PC-3 (cell line): ENCODE data around the gene TCF7L1. TPM values are rescaled to one million over a fixed set of nuclear protein-coding genes. Genes with fewer than 3 reads are reported as not detected.
A peak's percentile ranks its signal among the peaks of the same experiment; 100 is the strongest.

Source experiments
- ATAC-seq: fragments of 200-7000 bp; cut with Tn5 transposase; 2 replicates; pipeline ENCODE4 v1.9.1; 2020; ENCODE audit warnings: mild to moderate bottlenecking, moderate library complexity
- Bru-seq: library from RNA; stranded (reverse); fragments of 400-500 nt; gene quantifications from one replicate; lab custom pipeline; 2021; lab: Mats Ljungman, UMichigan
- BruChase-seq, 2 experiments: library from RNA; stranded (reverse); fragments of 400-500 nt; gene quantifications; one replicate each; lab custom pipeline; 2021; lab: Mats Ljungman, UMichigan
- BruUV-seq: library from RNA; stranded (reverse); fragments of 400-500 nt; replicated peaks from 2 replicates; lab custom pipeline; 2021; lab: Mats Ljungman, UMichigan
- CTCF ChIA-PET: fragments of 300-600 bp; sonication (Branson Sonifier 250); formaldehyde crosslinking; loops from one replicate; lab custom pipeline; 2022; ENCODE audit warnings: antibody characterized with exemption; lab: Charles Lee
- POLR2A ChIA-PET: fragments of 300-600 bp; sonication (Branson Sonifier 250); formaldehyde crosslinking; loops from one replicate; lab custom pipeline; 2022; ENCODE audit warnings: antibody characterized with exemption; ENCODE audit not compliant: unreplicated experiment; lab: Charles Lee
- DNase-seq: peaks from one replicate; pipeline ENCODE4 v3.0.0-alpha.2; 2015
- H2AFZ ChIP-seq: fragments of 300-600 bp; sonication (generic); 2 replicates; pipeline ENCODE4 v1.6.0; 2016; ENCODE audit warnings: antibody characterized with exemption, low read length
- H3F3A ChIP-seq: fragments of 300-600 bp; sonication (generic); one replicate; pipeline ENCODE4 v1.6.0; 2017; ENCODE audit warnings: antibody characterized with exemption, low read length, control low read depth, mild to moderate bottlenecking; ENCODE audit not compliant: unreplicated experiment
- H3K27ac ChIP-seq: fragments of 300-600 bp; sonication (generic); 2 replicates; pipeline ENCODE4 v1.5.1; 2016; ENCODE audit warnings: mild to moderate bottlenecking, low read length
- H3K27me3 ChIP-seq: fragments of 300-600 bp; sonication (generic); 2 replicates; pipeline ENCODE4 v1.6.1; 2016; ENCODE audit warnings: low read length, mixed read lengths
- H3K36me3 ChIP-seq: fragments of 300-600 bp; sonication (generic); 2 replicates; pipeline ENCODE4 v1.6.1; 2016; ENCODE audit warnings: low read depth, mixed run types, low read length, mixed read lengths
- H3K4me1 ChIP-seq: fragments of 300-600 bp; sonication (generic); 2 replicates; pipeline ENCODE4 v1.5.1; 2016; ENCODE audit warnings: low read length; ENCODE audit not compliant: insufficient read depth
- H3K4me2 ChIP-seq: fragments of 300-600 bp; sonication (generic); 2 replicates; pipeline ENCODE4 v1.6.0; 2016; ENCODE audit warnings: low read length
- H3K4me3 ChIP-seq: fragments of 300-600 bp; sonication (generic); 2 replicates; pipeline ENCODE4 v1.5.1; 2016; ENCODE audit warnings: mild to moderate bottlenecking, low read length, mixed read lengths
- H3K79me2 ChIP-seq: fragments of 300-600 bp; sonication (generic); 2 replicates; pipeline ENCODE4 v1.6.1; 2017; ENCODE audit warnings: low read length, mixed read lengths
- H3K9ac ChIP-seq: fragments of 300-600 bp; sonication (generic); 2 replicates; pipeline ENCODE4 v1.6.0; 2016; ENCODE audit warnings: mild to moderate bottlenecking, low read length
- H3K9me2 ChIP-seq: fragments of 300-600 bp; sonication (generic); replicated peaks from 2 replicates; pipeline ENCODE4 v1.6.1; 2016; ENCODE audit warnings: mixed run types, low read length, mixed read lengths
- H3K9me3 ChIP-seq: fragments of 300-600 bp; sonication (generic); 2 replicates; pipeline ENCODE4 v1.6.1; 2016; ENCODE audit warnings: low read length, mixed read lengths
- H4K20me1 ChIP-seq: fragments of 300-600 bp; sonication (generic); 2 replicates; pipeline ENCODE4 v1.6.1; 2016; ENCODE audit warnings: low read length, mixed read lengths
- EZH2 ChIP-seq: fragments of 300-600 bp; sonication (generic); IDR thresholded peaks from one replicate; pipeline ENCODE4 v1.6.1; 2017; ENCODE audit warnings: antibody characterized with exemption, mild to moderate bottlenecking, low read length; ENCODE audit not compliant: unreplicated experiment
- EZH2phosphoT487 ChIP-seq: fragments of 300-600 bp; sonication (generic); IDR thresholded peaks from 2 replicates; pipeline ENCODE4 v1.6.1; 2018; ENCODE audit warnings: mild to moderate bottlenecking, antibody characterized with exemption, low read length, borderline replicate concordance
- intact Hi-C: fragments of 100-400 bp; cut with micrococcal nuclease; formaldehyde crosslinking; loops from 2 replicates; pipeline ENCODE4 v1.9.0; 2023
- long read RNA-seq: library from polyadenylated mRNA; unstranded; transcript quantifications from one replicate; pipeline ENCODE4 v2.0.0, GENCODE V29; 2021; ENCODE audit not compliant: unreplicated experiment
- total RNA-seq: library from RNA; depleted of rRNA; stranded (reverse); fragments of >200 nt; gene quantifications from 2 replicates; pipeline ENCODE4 v1.2.3, GENCODE V29; 2014; rRNA removed
- TF ChIP-seq, protein P1 (sequence below): fragments of 300-600 bp; sonication (generic); conservative IDR thresholded peaks from 2 replicates; pipeline ENCODE4 v1.5.1; 2017; ENCODE audit warnings: antibody characterized with exemption, low read depth, mild to moderate bottlenecking, low read length

TCF7L1 gene, protein sequence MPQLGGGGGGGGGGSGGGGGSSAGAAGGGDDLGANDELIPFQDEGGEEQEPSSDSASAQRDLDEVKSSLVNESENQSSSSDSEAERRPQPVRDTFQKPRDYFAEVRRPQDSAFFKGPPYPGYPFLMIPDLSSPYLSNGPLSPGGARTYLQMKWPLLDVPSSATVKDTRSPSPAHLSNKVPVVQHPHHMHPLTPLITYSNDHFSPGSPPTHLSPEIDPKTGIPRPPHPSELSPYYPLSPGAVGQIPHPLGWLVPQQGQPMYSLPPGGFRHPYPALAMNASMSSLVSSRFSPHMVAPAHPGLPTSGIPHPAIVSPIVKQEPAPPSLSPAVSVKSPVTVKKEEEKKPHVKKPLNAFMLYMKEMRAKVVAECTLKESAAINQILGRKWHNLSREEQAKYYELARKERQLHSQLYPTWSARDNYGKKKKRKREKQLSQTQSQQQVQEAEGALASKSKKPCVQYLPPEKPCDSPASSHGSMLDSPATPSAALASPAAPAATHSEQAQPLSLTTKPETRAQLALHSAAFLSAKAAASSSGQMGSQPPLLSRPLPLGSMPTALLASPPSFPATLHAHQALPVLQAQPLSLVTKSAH
- total RNA-seq (1.8 and 2.8 TPM in 2 replicates), Bru-seq, nascent RNA (percentile 54 among the genes with signal in this experiment), BruChase-seq, experiment 1, labeled RNA remaining after a 6-hour chase (percentile 49 among the genes with signal in this experiment), BruChase-seq, experiment 2, labeled RNA remaining after a 2-hour chase (percentile 57 among the genes with signal in this experiment)
- long read RNA-seq, partial matches to known transcripts, result 6 of 16 reads
- long read RNA-seq, other reads (novel, unspliced or antisense), result 6 of 16 reads

DNA sequence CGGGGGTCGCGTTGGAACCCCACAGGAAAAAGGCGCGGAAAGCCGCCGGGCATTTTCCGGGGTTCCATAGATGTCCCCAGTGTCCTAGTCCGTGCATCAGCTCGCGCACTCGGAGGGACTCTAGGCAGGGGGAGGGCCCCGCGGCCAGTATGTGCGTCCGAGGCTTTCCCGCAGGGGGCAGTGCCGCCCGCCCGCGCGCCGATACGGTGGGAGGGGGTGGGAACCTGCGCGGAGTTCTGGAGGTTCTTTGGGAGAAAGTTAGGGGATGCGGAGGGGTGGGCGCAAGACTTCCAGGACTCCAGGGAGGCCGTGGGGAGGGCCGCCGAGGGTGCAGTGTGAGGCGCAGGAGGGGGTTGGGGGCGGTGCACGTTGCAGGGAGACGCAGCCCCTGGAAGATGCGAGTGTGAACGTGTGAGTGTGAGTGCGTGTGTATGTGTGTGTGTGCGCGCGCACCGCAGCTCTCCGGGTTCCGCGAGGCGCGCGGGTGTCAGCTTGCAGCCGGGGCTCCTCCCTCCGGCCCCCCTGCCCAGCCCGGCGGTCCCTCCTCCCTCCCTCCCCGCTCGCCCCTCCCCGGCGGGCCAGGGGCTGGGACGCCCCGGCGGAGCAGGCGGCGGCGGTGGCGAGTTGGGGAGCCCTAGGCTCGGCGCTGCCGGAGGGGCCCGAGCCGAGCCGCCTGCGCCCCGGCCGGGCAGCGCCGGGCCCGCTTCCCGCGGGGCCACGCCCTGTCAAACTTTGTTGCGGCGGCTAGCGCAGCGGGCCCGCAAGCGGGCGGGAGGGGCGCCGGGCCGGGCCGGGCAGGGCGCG, at the start of gene TCF7L1:
TSS of gene TCF7L1 (plus strand) at position 559 of the 804 bp plus-strand sequence. CDS start 293 bp downstream, outside the sequence.
- Histone ChIP-seq H2AFZ (peak within 1 kb of the TSS; percentile 97), H3K9ac (peak within 1 kb of the TSS; percentile 30), H3K79me2 (no peaks in the 10 kb centered on the region), H3F3A (no peaks in the 10 kb centered on the region), H3K36me3 (no peaks in the 10 kb centered on the region), H3K4me2 (peak within 1 kb of the TSS; percentile 92), H3K9me3 (no peaks in the 10 kb centered on the region), H3K27ac (no peak within 1 kb of the TSS), H3K4me1 (peaks cover 3% of the 10 kb centered on the region; the same call in 1 of the 2 replicates), H3K27me3 (no peaks in the 10 kb centered on the region), H3K9me2 (no peaks in the 10 kb centered on the region), H4K20me1 (no peaks in the 10 kb centered on the region), H3K4me3 (peak within 1 kb of the TSS; percentile 81)
- ChIA-PET POLR2A (interaction anchor here (0.6 to 1.0 kb wide), 2 partner anchors 42 to 161 kb away, joined by 3 read pairs; no protein-coding TSS in a partner anchor), CTCF (interaction anchor here (0.6 to 1.0 kb wide), 5 partner anchors 66 to 152 kb away, joined by 3 to 5 read pairs (median 3); no protein-coding TSS in a partner anchor)
- intact Hi-C loops, result loop anchor here (1.0 to 5.0 kb wide), 5 partner anchors 44 to 165 kb away; no protein-coding TSS in a partner anchor
- peak; percentile 78 for DNase-seq
- TF ChIP-seq, protein P1, sequence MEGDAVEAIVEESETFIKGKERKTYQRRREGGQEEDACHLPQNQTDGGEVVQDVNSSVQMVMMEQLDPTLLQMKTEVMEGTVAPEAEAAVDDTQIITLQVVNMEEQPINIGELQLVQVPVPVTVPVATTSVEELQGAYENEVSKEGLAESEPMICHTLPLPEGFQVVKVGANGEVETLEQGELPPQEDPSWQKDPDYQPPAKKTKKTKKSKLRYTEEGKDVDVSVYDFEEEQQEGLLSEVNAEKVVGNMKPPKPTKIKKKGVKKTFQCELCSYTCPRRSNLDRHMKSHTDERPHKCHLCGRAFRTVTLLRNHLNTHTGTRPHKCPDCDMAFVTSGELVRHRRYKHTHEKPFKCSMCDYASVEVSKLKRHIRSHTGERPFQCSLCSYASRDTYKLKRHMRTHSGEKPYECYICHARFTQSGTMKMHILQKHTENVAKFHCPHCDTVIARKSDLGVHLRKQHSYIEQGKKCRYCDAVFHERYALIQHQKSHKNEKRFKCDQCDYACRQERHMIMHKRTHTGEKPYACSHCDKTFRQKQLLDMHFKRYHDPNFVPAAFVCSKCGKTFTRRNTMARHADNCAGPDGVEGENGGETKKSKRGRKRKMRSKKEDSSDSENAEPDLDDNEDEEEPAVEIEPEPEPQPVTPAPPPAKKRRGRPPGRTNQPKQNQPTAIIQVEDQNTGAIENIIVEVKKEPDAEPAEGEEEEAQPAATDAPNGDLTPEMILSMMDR, result peak; percentile 81
- no peak for TF ChIP-seq EZH2phosphoT487
- no TSS peak for BruUV-seq
- ATAC-seq, result peak; percentile 86

DNA sequence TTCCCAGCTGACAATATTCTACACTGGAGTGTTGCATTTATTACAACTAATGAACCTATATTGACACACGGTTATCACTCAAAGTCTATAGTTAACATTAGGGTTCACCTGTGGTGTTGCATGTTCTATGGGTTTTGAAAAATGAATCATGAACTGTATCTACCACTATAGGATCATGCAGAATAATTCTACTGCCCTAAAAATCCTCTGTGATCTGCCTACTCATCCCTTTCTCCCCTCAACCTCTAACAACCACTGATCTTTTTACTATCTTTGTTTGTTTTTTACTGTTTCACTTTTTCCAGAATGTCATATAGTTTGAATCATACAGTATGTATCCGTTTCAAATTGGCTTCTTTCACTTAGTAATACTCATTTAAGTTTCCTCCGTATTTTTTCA, 47.6 kb upstream of the TCF7L1 start:
- POLR2A ChIA-PET, result no interaction called here
- ATAC-seq, result peak; percentile 33; the same call in 1 of the 2 replicates
- 0 out of 2 replicates have a peak overlapping the region, but pooled peaks have one; percentile 26 for H3K4me2 ChIP-seq

DNA sequence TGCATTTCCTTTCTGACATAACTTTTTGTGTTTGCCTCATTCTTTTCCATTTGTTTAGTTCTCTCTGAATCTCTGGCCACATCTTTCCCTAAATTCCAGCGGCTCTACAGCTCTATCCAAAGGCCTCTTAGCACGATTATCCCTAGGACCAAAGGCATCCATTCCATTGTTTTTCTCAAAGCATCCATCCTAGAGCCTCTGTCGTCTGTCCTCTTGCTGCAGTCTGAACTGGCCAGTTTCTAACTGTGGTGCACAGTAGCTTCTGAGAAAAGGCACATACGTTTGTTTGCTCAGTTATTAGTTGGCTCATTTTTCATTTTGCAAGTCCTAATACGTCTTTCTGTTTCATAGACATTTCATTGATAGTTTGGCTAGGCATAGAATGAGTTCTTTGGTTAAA, 45.7 kb upstream of the TCF7L1 start:
- no peaks in the 10 kb centered on the region for H4K20me1 ChIP-seq
- no peak overlapping the region for H3K9ac ChIP-seq
- CTCF ChIA-PET, result no interaction called here
- H3K27ac ChIP-seq, result no peak overlapping the region
- DNase-seq, result no peak
- no peaks in the 10 kb centered on the region for H3K36me3 ChIP-seq
- TF ChIP-seq, protein P1, result no peak
- TF ChIP-seq EZH2, result no peak
- TF ChIP-seq EZH2phosphoT487, result no peak
- no peak overlapping the region for H3K4me3 ChIP-seq
- no peaks in the 10 kb centered on the region for H3K9me2 ChIP-seq
- POLR2A ChIA-PET, result no interaction called here
- no peak overlapping the region for H3K4me2 ChIP-seq
- no TSS peak for BruUV-seq
- H3F3A ChIP-seq, result no peaks in the 10 kb centered on the region
- intact Hi-C loops, result no loop called here
- no peak for ATAC-seq
- no peaks in the 10 kb centered on the region for H3K79me2 ChIP-seq
- no peaks in the 10 kb centered on the region for H3K27me3 ChIP-seq
- peaks cover 6% of the 10 kb centered on the region; the same call in 1 of the 2 replicates for H3K4me1 ChIP-seq
- H3K9me3 ChIP-seq, result no peaks in the 10 kb centered on the region
- H2AFZ ChIP-seq, result no peak overlapping the region

More for the DNA sequence above, 47.6 kb upstream of the TCF7L1 start:
- no peak for TF ChIP-seq EZH2
- CTCF ChIA-PET, result no interaction called here
- no peak overlapping the region for H2AFZ ChIP-seq
- no peaks in the 10 kb centered on the region for H3K36me3 ChIP-seq
- no peak for DNase-seq
- BruUV-seq, result no TSS peak
- H3K9ac ChIP-seq, result no peak overlapping the region
- no peaks in the 10 kb centered on the region for H3K27me3 ChIP-seq
- H3K4me3 ChIP-seq, result no peak overlapping the region
- no peaks in the 10 kb centered on the region for H3K4me1 ChIP-seq
- no peaks in the 10 kb centered on the region for H3K9me2 ChIP-seq
- no peaks in the 10 kb centered on the region for H3K79me2 ChIP-seq
- no peaks in the 10 kb centered on the region for H3F3A ChIP-seq
- H3K27ac ChIP-seq, result no peak overlapping the region
- 0 out of 2 replicates have a peak, but pooled peaks cover 3% of the 10 kb centered on the region for H3K9me3 ChIP-seq
- intact Hi-C loops, result no loop called here
- H4K20me1 ChIP-seq, result no peaks in the 10 kb centered on the region
